HG03460 (cell line): ENCODE results near the gene MRGPRF.

Experiments used
- ATAC-seq: cut with Tn5 transposase; IDR thresholded peaks from one replicate; pipeline ENCODE4 v1.9.1; 2021; ENCODE audit not compliant: unreplicated experiment

Gene MRGPRF

GRCh38 chr11:69013009-69013951, at the start of gene MRGPRF:
MRGPRF (minus strand) TSS chr11:69013246; CDS start chr11:69009901, 3,345 bp downstream.
- no peak for ATAC-seq

GRCh38 chr11:69062169-69062855, 49.3 kb upstream of the MRGPRF start:
- ATAC-seq: no peak

- no peak for ATAC-seq
These were observed 48.6 kb upstream of the MRGPRF start for GRCh38 chr11:69061713-69062053.

- no peak for ATAC-seq
These were observed 48.0 kb upstream of the MRGPRF start for GRCh38 chr11:69060806-69061712.

- ATAC-seq: no peak
These were observed 46.9 kb upstream of the MRGPRF start for GRCh38 chr11:69059985-69060384.

- ATAC-seq: no peak
These were observed 46.4 kb upstream of the MRGPRF start for GRCh38 chr11:69059429-69059828.

GRCh38 chr11:69058511-69059270, 45.6 kb upstream of the MRGPRF start:
- ATAC-seq: no peak

GRCh38 chr11:69057801-69058200, 44.8 kb upstream of the MRGPRF start:
- no peak for ATAC-seq

GRCh38 chr11:69057236-69057635, 44.2 kb upstream of the MRGPRF start:
- no peak for ATAC-seq

GRCh38 chr11:69055598-69056516, 42.8 kb upstream of the MRGPRF start:
- ATAC-seq: peak; percentile 75

GRCh38 chr11:69055212-69055586, 42.2 kb upstream of the MRGPRF start:
- no peak for ATAC-seq

GRCh38 chr11:69054397-69055211, 41.6 kb upstream of the MRGPRF start:
- ATAC-seq: no peak

- no peak for ATAC-seq
These were observed 40.7 kb upstream of the MRGPRF start for GRCh38 chr11:69053546-69054396.

GRCh38 chr11:69053169-69053477, 40.1 kb upstream of the MRGPRF start:
- ATAC-seq: no peak

GRCh38 chr11:69052343-69053168, 39.5 kb upstream of the MRGPRF start:
- no peak for ATAC-seq

GRCh38 chr11:69051381-69052342, 38.6 kb upstream of the MRGPRF start:
- no peak for ATAC-seq
